GM18868 (cell line): ENCODE data around the gene FXYD4.
"Not testable (repeated sequence)": the region's sequence is repeated elsewhere in the genome, so short reads cannot be mapped to it uniquely, and the experiment has no call there.

Experiments
- ATAC-seq: cut with Tn5 transposase; IDR thresholded peaks from one replicate; pipeline ENCODE4 v1.9.1; 2021; ENCODE audit warnings: mild to moderate bottlenecking, moderate library complexity; ENCODE audit not compliant: unreplicated experiment

FXYD4 gene

DNA sequence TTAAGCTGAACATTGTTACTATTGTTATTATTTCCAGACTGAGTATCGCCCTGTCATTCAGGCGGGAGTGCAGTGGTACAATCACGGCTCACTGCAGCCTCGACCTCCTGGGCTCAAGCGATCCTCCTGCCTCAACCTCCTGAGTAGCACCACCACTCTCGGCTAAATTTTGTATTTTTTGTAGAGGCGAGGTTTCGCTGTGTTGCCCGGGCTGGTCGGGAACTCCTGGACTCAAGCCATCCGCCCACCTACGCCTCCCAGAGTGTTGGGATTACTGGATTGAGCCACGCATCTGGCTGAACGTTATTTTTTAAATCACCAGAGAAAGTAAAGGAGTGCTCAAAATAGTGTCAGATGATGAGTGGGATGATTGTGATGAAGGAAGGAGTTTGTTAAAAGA, 38.9 kb downstream of the FXYD4 start:
- ATAC-seq: no peak

DNA sequence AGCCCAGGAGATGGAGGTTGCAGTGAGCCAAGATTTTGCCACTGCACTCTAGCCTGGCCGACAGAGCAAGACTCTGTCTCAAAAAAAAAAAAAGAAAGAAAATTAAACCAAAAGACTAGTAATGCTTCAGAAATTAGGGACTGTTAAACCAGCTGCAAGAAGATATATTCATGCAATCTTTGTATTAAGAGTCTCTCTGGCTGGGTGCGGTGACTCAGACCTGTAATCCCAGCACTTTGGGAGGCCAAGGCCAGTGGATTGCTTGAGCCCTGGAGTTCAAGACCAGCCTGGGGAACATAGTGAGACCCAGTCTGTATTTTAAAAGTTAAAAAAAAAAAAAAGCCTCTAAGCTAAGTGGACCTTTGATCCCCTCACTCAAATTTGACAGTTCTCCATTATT, 40.1 kb downstream of the FXYD4 start:
- ATAC-seq: no peak

DNA sequence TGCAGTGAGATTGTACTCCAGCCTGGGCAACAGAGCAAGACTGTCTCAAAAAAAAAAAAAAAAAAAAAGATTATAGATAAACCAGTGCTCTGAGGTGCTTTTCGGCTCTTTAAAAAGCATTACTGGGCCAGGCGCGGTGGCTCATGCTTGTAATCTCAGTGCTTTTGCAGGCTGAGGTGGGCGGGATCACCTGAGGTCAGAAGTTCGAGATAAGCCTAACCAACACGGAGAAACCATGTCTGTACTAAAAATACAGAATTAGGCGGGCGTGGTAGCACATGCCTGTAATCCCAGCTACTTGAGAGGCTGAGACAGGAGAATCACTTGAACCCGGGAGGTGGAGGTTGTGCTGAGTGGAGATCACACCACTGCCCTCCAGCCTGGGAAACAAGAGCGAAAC, 44.1 kb downstream of the FXYD4 start:
- no peak for ATAC-seq

DNA sequence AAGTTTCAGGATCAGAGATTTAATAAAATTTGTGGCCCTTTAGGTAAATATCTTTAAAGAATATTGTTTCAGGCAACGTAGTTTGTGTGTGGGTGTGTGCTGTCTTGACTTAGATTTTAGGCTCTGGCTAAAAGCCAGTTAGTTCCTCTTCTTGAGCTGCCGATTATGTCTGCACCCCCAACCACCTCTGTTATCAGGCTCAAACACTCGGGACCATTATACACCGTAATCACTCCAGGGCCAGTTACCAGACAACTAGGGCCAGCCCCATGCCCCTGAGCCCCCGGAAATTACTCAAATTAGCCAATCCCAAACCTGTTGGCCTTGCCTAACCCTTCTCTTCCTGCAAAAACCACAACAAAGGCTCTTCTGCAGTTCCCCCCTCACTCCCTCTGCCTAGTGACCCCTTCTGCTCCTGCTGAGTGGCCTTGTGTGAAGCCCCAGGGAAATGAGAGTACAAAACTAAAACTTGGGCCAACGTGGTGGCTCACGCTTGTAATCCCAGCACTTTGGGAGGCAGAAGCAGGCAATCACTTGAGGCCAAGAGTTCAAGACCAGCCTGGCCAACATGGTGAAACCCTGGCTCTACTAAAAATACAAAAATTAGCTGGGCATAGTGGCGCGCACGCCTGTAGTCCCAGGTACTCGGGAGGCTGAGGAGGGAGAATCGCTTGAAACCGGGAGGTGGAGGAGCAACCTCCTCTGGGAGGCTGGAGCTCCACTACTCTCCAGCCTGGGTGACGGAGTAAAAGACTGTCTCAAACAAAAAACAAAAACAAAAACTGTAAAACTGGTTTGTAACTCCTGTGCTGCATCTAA, 46.7 kb downstream of the FXYD4 start:
- ATAC-seq: peak; percentile 44

DNA sequence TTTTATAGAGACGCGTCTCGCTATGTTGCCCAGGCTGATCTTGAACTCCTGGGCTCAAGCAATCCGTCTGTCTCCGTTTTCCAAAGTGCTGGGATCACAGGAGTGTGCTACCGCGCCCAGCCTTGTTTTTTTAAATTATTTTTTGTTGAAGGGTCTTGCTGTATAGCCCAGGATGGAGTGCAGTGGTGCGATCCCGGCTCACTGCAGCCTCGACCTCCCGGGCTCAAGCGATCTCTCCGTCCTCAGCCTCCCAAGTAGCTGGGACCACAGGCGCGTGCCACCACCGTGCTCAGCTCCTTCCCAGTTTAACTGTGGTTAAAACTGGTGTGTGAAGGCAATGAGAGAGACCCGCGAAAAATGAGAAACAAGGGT, 48.5 kb downstream of the FXYD4 start:
- ATAC-seq: no peak

DNA sequence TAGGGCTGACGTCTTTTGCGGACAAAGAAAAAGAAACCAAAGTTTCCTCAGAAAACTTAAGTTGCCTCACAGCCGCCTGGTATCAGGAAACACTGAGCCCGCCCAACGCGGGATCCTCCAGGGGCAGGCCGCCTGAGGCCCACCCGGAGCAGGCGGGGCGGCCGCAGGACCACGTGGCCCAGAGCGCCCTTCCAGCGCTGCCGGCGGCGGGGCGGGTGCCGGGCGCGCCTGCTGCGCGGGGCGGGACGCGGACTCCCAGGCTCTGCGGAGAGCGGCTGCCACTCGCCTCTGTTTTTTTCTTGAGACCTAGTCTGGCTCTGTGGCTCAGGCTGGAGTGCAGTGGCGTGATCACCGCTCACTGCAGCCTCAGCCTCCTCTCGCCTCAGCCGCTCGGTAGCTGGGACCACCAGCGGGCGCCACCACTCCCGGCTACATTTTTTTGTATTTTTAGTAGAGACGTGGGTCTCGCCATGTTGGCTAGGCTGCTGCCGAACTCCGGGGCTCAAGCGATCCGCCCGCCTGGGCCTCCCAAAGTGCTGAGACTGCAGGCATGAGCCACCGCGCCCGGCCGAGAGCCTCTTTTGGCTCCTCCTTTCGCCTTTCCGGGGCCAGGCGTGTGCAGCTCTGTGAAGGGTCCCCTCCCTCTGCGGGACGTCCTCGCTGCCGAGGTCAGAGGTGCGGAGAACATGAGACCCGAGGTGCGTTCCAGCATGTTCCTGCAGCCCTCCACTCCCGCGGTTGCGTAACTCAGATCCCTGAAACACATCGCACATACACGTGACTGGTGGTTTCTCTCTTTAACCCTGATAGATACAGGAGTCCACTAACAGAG, 49.1 kb downstream of the FXYD4 start:
- peak; percentile 84 for ATAC-seq

DNA sequence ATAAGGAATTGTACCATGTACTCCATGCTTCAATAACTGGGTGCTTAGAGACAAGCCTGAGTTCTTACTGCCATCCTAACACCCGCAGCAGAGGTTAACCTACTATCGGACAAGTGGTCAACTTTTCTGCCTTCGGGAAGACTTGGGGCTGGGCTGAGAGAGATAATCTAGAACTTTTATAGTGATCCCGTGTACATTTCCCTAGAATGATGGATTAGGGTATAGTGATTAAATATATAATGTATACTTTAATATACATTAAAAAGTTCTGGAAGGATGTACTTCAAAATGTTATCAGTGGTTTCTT, 49.7 kb downstream of the FXYD4 start:
- no peak for ATAC-seq

DNA sequence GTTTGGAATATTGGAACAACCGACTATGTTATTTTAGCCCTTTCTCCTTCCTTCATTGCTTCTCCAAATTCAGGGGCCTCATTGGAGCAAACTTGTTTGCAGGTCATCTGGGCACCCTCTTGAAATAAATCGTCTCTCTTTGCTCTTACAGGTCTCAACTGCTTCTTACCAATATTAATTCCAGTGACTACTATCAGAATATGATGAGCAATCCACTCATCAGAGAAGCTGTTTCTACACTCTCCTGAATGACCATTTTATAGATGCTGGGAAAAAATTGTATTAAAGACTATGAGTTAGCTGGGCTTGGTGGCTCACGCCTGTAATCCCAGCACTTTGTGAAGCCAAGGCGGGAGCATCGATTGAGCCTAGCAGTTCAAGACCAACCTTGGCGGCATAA, 50.1 kb downstream of the FXYD4 start:
- no peak for ATAC-seq

DNA sequence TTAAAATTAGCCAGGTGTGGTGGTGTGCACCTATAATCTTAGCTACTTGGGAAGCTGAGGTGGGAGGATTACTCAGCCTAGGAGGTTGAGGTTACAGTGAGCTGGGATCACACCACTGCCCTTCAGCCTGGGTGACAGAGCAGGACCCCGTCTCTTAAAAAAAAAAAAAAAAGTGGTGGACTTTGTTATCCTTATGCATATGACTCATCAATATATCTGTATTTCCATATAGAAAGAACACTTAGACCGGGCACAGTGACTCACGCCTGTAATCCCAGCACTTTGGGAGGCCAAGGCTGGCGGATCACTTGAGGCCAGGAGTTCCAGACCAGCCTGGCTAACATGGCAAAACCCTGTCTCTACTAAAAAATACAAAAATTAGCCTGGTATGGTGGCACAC, 50.5 kb downstream of the FXYD4 start:
- not testable (repeated sequence) for ATAC-seq

DNA sequence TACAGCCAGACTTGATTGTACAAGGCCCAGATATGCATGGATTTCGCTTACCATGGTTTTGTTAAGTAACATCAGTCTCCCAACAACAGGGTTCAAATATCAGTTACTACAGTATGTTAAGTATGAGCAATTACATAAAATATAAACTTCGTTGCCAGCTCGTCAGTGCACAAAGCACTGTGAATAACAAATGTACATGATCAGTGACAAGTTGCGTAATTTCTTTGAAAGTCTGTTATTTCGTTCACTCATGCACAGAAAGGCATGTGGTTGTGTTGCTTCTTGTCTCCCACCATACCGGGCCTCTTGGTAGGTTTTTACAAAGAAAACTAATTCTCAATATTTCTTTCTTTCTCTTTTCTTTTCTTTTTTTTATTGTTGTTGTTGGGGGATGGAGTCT, 53.0 kb downstream of the FXYD4 start:
- no peak for ATAC-seq
